HepG2 (cell line): ENCODE measurements around the gene FBXO11.

Source experiments
- ARID2 ChIP-seq: sonication (generic); formaldehyde crosslinking; IDR thresholded peaks from 2 replicates; pipeline ENCODE4 v1.8.1; 2022; ENCODE audit warnings: mild to moderate bottlenecking, missing genetic modification reagents, borderline replicate concordance
- ELF1 ChIP-seq: sonication (generic); formaldehyde crosslinking; IDR thresholded peaks from 2 replicates; pipeline ENCODE4 v1.4.0; 2020; ENCODE audit warnings: missing genetic modification reagents
- NFATC3 ChIP-seq: sonication (generic); formaldehyde crosslinking; IDR thresholded peaks from 2 replicates; pipeline ENCODE4 v1.5.1; 2020; ENCODE audit warnings: mild to moderate bottlenecking, missing genetic modification reagents
- SAFB2 ChIP-seq: sonication (generic); formaldehyde crosslinking; IDR thresholded peaks from 2 replicates; pipeline ENCODE4 v1.5.1; 2020; ENCODE audit warnings: missing genetic modification reagents, low read depth, mild to moderate bottlenecking, borderline replicate concordance
- YEATS4 ChIP-seq: sonication (generic); formaldehyde crosslinking; IDR thresholded peaks from 2 replicates; pipeline ENCODE4 v1.4.0; 2020; ENCODE audit warnings: missing genetic modification reagents, borderline replicate concordance
- ZBTB8A ChIP-seq: sonication (generic); formaldehyde crosslinking; IDR thresholded peaks from 2 replicates; pipeline ENCODE4 v1.4.0; 2020; ENCODE audit warnings: mild to moderate bottlenecking, low read depth, missing genetic modification reagents, borderline replicate concordance
- ZNF274 ChIP-seq: sonication (generic); formaldehyde crosslinking; IDR thresholded peaks from 2 replicates; pipeline ENCODE4 v1.5.1; 2020; ENCODE audit warnings: mild to moderate bottlenecking, missing genetic modification reagents
- ZNF816 ChIP-seq: sonication (generic); formaldehyde crosslinking; IDR thresholded peaks from 2 replicates; pipeline ENCODE4 v1.8.0; 2022; ENCODE audit warnings: missing genetic modification reagents, mild to moderate bottlenecking, borderline replicate concordance
- TF ChIP-seq, protein P1 (sequence below): sonication (generic); formaldehyde crosslinking; IDR thresholded peaks from 2 replicates; pipeline ENCODE4 v1.5.0; 2020; ENCODE audit warnings: mild to moderate bottlenecking, missing genetic modification reagents, moderate library complexity
- TF ChIP-seq, protein P2 (sequence below), 2 experiments: sonication (generic) in 1 of 2; formaldehyde crosslinking in 1 of 2; IDR thresholded peaks; 2 replicates each; pipeline versions ENCODE4 v1.5.1 to v1.6.1; 2011 to 2020; ENCODE audit warnings: borderline replicate concordance in 1 of 2, low read depth in 1 of 2, low read length in 1 of 2, mild to moderate bottlenecking in 1 of 2, missing genetic modification reagents in 1 of 2, moderate library complexity in 1 of 2

DNA sequence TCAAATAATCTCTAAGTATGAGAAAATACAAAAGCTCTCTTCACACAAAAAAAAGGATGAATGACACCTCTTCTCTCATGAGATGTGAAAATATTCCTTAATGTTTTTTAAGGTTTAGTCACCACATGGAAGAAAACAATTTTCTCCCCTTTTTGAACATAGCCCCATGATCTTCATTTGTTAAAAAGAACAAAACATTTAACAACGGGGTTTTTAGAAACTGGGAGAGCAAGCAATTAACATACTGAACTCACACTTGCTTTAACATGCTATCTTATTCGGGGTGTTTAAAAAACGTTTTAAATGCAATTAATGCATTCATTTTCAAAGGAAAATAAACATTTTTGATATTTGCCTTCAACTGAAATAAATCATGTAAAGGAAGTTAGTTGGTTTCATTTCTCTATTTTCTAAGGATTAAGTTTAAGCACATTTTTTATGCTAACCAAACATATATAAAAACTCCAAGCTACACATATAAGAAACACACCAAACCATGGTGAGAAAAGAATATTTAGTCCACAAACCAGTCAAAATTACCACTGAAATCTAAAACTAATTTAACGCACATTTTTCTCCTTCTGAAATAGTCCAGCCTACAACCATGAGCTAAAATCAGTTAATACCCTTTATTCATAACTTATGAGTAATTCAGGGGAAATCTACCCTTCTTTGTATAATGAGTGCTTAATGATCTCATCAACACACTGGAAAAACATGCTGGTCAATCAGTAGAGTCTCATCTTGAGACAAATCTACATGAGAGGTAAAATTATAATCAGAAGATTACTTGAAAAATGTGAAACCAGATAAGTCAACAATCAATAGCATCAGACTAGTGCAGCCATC lies 8.2 kb downstream of the FBXO11 start:
- TF ChIP-seq ZBTB8A (CRISPR knock-in tag) (no peak), ZNF816 (CRISPR knock-in tag) (no peak), ZNF274 (no peak), NFATC3 (CRISPR knock-in tag) (no peak), ARID2 (CRISPR knock-in tag) (no peak), SAFB2 (CRISPR knock-in tag) (no peak), ELF1 (CRISPR knock-in tag) (no peak), YEATS4 (CRISPR knock-in tag) (no peak)
- TF ChIP-seq, protein P1, sequence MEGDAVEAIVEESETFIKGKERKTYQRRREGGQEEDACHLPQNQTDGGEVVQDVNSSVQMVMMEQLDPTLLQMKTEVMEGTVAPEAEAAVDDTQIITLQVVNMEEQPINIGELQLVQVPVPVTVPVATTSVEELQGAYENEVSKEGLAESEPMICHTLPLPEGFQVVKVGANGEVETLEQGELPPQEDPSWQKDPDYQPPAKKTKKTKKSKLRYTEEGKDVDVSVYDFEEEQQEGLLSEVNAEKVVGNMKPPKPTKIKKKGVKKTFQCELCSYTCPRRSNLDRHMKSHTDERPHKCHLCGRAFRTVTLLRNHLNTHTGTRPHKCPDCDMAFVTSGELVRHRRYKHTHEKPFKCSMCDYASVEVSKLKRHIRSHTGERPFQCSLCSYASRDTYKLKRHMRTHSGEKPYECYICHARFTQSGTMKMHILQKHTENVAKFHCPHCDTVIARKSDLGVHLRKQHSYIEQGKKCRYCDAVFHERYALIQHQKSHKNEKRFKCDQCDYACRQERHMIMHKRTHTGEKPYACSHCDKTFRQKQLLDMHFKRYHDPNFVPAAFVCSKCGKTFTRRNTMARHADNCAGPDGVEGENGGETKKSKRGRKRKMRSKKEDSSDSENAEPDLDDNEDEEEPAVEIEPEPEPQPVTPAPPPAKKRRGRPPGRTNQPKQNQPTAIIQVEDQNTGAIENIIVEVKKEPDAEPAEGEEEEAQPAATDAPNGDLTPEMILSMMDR (CRISPR knock-in tag): no peak
- TF ChIP-seq, protein P2, sequence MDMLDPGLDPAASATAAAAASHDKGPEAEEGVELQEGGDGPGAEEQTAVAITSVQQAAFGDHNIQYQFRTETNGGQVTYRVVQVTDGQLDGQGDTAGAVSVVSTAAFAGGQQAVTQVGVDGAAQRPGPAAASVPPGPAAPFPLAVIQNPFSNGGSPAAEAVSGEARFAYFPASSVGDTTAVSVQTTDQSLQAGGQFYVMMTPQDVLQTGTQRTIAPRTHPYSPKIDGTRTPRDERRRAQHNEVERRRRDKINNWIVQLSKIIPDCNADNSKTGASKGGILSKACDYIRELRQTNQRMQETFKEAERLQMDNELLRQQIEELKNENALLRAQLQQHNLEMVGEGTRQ (IDR thresholded peaks at IDR 0.05; ENCODE audit: low read depth, low read length): no peak
- TF ChIP-seq, protein P2 (CRISPR knock-in tag; IDR thresholded peaks at IDR 0.05; ENCODE audit: borderline replicate concordance): no peak
